ENCODE results near the gene SPI1. TPM values are rescaled to one million over a fixed set of nuclear protein-coding genes. Genes with fewer than 3 reads are reported as not detected.

SPI1 gene
- polyA plus RNA-seq, 2 of the 4 experiments (the other 2 are of a cell fraction), result 0.14 TPM; not detected in 1

GRCh38 chr11:47413351-47413750 lies 35.0 kb upstream of the SPI1 start:
- no peak for DNase-seq (ENCODE audit: low read depth in 1 of 2, low spot score in 1 of 2)
- ChIA-PET POLR2A (no interaction called here), CTCF (interaction anchor here (4.8 to 8.0 kb wide), 2 partner anchors 11 to 40 kb away, joined by 26 to 75 read pairs; partner anchors contain the start of gene PSMC3)
- FAIRE-seq, result no peak
- no peak overlapping the region for H3K4me3 ChIP-seq
- TF ChIP-seq FOSB (CRISPR knock-in tag; IDR thresholded peaks at IDR 0.05), result no peak
- no peak for TF ChIP-seq ZSCAN20 (CRISPR knock-in tag; IDR thresholded peaks at IDR 0.05)
- no peak for TF ChIP-seq ATOH8 (CRISPR knock-in tag; IDR thresholded peaks at IDR 0.05; ENCODE audit: low read depth)
- TF ChIP-seq MAZ (IDR thresholded peaks at IDR 0.05; ENCODE audit: borderline replicate concordance, low read depth, low read length), result no peak
- no peak for TF ChIP-seq RAD21 (conservative IDR thresholded peaks at IDR 0.05 in 1 of 2, IDR thresholded peaks at IDR 0.05 in 1 of 2)
- TF ChIP-seq NPAS2 (CRISPR knock-in tag; IDR thresholded peaks at IDR 0.05; ENCODE audit: borderline replicate concordance), result no peak
- TF ChIP-seq BCL3 (IDR thresholded peaks at IDR 0.05), result no peak
- TF ChIP-seq SMC3 (IDR thresholded peaks at IDR 0.05), result no peak
- no peak for TF ChIP-seq RNF2 (IDR thresholded peaks at IDR 0.05; ENCODE audit: borderline replicate concordance, low read depth)
- no peak for TF ChIP-seq MYC (IDR thresholded peaks at IDR 0.05; ENCODE audit: borderline replicate concordance, low read length)
- H3K27ac ChIP-seq, result no peak overlapping the region
- no peak for ATAC-seq
- no peaks in the 10 kb centered on the region for H3K9me3 ChIP-seq
- peaks cover 20% of the 10 kb centered on the region for H3K4me1 ChIP-seq
- no peak overlapping the region for H3K4me2 ChIP-seq
- WGBS (ENCODE audit: missing lambda C conversion rate), result 89% methylated on average over 13 of the region's 13 CpGs

GRCh38 chr11:47411884-47412746 lies 33.8 kb upstream of the SPI1 start:
- Histone ChIP-seq H3K9me3 (no peaks in the 10 kb centered on the region), H3K4me3 (no peak overlapping the region), H3K27ac (no peak overlapping the region), H3K4me1 (peaks cover 26% of the 10 kb centered on the region), H3K4me2 (no peak overlapping the region)
- DNase-seq (ENCODE audit: low read depth in 1 of 2, low spot score in 1 of 2), result peak; percentile 68 to 75
- peak in 1 of 2 experiments; percentile 46; a peak in 3 of 6 replicates for ATAC-seq
- POLR2A ChIA-PET, result interaction anchor here (0.6 to 1.0 kb wide), 5 partner anchors 9 to 571 kb away, joined by 3 to 7 read pairs (median 6); partner anchors contain the start of gene PSMC3
- CTCF ChIA-PET, result interaction anchor here (0.6 to 8.0 kb wide), 24 partner anchors 8 to 498 kb away, joined by 3 to 96 read pairs (median 4); partner anchors contain the start of genes PSMC3 and SPI1
- no peak for FAIRE-seq
- TF ChIP-seq POLR2A (IDR thresholded peaks at IDR 0.05; ENCODE audit: low read length) (no peak), ELK1 (IDR thresholded peaks at IDR 0.05; ENCODE audit: low read depth, low read length) (no peak), SMC3 (IDR thresholded peaks at IDR 0.05) (no peak; the same call in 2 of the 3 replicates), RAD21 (conservative IDR thresholded peaks at IDR 0.05 in 1 of 2, IDR thresholded peaks at IDR 0.05 in 1 of 2) (peak; percentile 23 to 48; a peak in 2 of 5 replicates), PBX3 (IDR thresholded peaks at IDR 0.05) (no peak), CTCF (IDR thresholded peaks at IDR 0.05) (peak; percentile 66)
- 76% methylated on average over 8 of the region's 12 CpGs for WGBS (ENCODE audit: missing lambda C conversion rate)

All from A549 (cell line).